GM18507 (cell line): ENCODE data around the gene MYO1C.
"Not testable (repeated sequence)": the region's sequence is repeated elsewhere in the genome, so short reads cannot be mapped to it uniquely, and the experiment has no call there.

Source experiments
- DNase-seq: peaks from one replicate; pipeline ENCODE4 v3.0.0; 2011; ENCODE audit warnings: low read depth; ENCODE audit not compliant: insufficient read length; ENCODE audit errors: extremely low spot score
- FAIRE-seq: peaks from 2 replicates; lab custom pipeline; 2011; peaks lifted over from hg19 to GRCh38; lab: Jason Lieb, UNC

The MYO1C gene, protein sequence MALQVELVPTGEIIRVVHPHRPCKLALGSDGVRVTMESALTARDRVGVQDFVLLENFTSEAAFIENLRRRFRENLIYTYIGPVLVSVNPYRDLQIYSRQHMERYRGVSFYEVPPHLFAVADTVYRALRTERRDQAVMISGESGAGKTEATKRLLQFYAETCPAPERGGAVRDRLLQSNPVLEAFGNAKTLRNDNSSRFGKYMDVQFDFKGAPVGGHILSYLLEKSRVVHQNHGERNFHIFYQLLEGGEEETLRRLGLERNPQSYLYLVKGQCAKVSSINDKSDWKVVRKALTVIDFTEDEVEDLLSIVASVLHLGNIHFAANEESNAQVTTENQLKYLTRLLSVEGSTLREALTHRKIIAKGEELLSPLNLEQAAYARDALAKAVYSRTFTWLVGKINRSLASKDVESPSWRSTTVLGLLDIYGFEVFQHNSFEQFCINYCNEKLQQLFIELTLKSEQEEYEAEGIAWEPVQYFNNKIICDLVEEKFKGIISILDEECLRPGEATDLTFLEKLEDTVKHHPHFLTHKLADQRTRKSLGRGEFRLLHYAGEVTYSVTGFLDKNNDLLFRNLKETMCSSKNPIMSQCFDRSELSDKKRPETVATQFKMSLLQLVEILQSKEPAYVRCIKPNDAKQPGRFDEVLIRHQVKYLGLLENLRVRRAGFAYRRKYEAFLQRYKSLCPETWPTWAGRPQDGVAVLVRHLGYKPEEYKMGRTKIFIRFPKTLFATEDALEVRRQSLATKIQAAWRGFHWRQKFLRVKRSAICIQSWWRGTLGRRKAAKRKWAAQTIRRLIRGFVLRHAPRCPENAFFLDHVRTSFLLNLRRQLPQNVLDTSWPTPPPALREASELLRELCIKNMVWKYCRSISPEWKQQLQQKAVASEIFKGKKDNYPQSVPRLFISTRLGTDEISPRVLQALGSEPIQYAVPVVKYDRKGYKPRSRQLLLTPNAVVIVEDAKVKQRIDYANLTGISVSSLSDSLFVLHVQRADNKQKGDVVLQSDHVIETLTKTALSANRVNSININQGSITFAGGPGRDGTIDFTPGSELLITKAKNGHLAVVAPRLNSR

DNA sequence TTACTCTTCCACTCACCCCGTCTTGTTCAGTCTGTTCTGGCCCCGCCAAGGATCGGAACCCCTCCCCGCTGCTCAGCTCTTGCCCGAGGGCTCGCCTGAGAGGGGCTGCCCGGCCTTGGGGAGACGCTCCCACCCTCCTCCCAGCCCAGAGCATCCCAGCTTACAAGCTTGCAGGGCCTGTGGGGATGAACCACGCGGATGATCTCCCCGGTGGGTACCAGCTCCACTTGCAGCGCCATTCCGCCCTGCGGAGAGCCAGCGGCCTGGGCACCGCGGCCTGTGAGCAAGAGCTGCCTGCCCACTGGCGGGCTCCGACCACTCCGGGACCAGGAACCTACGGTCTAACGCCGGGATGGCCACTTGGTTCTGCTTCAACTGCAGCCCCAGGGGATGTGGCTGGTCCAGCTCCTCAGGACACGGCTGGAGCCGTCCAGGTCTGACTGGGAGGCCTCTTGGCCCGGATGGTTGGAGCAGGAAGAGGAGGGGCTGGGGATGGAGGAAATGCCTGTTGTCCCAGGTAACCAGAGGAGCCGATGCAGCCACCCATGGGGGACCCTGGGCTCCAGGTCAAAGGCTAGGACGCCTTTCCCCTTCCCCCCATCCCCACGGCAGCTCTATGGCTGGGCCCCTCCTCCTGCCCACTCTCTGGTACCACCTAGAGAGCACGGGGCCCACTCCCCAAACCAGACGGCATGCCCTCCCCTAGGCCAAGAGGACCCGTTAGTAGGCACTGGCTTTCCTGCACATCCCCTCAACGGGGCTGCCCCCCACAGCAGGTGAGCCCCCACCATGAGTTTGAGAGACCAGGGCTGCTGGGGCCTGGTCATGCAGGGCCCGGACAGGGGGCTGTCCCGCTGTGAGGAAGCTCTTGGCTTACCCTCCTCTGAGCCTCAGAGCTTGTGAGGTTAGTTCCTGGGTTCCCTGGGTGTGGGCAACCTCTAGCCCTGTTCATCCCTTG, at the start of gene MYO1C:
TSS of gene MYO1C (minus strand) at position 438 of the 958 bp plus-strand sequence. CDS start at position 239, 199 bp downstream.
- no peak for FAIRE-seq

DNA sequence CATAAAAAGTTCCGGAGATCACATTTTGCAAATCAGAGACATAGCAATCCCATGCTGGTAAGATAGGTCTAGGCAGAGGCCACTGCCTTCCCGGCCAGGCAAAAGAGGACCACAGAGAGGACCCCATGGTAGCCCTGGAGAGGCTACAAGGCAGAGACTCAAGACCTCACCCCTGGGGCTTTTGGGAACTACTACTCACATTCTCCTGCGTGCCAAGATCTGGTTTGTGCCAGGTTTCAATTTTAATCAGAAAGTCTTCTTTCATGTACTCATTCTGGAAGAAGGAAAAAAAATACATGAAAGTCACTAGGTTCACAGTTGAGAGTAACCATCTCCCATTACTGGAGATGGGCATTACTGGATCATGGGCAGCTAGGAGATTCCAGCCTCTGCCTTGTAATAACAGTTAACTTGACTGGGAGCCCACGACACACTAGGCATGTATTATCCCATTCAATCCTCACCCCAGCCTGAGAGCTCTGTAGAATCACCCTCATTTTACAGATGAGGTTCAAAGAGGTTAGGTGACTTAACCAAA, 49.0 kb upstream of the MYO1C start:
- DNase-seq (no peak), FAIRE-seq (no peak)

More for the DNA sequence above, at the start of gene MYO1C:
- no peak for DNase-seq

DNA sequence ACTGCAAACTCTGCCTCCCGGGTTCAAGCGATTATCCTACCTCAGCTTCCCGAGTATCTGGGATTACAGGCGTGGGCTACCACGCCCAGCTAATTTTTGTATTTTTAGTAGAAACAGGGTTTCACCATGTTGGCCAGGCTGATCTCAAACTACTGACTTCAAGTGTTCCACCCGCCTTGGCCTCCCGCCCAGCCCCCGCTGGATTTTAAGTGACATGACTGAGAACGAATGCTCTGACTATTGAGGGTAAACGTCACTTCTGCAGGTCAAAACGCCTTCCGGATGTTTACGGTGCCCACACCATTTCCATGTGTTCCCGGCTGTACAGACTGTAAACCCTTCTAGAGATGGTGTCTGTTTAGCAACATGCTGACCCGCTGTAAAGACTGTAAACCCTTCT, 47.3 kb upstream of the MYO1C start:
- DNase-seq (no peak), FAIRE-seq (no peak)

DNA sequence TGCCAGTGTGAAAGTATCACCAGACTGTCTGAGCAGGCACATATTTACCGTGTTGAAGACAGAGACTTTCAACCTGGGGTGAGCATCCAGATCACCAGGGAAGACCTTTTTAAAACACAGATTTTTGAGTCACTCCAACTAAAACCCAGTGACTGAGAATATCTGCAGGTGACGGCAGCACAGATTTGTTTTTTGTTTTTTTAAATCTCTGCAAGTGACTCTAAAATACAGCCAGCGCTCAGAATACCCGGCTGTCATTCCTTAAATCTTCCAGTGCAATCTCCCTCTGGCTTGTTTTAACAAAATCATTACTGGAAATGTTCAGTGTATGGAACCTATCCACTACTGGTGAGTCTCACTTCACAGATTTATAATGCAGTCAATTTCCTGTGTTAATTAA, 43.3 kb upstream of the MYO1C start:
- DNase-seq (no peak), FAIRE-seq (no peak)

DNA sequence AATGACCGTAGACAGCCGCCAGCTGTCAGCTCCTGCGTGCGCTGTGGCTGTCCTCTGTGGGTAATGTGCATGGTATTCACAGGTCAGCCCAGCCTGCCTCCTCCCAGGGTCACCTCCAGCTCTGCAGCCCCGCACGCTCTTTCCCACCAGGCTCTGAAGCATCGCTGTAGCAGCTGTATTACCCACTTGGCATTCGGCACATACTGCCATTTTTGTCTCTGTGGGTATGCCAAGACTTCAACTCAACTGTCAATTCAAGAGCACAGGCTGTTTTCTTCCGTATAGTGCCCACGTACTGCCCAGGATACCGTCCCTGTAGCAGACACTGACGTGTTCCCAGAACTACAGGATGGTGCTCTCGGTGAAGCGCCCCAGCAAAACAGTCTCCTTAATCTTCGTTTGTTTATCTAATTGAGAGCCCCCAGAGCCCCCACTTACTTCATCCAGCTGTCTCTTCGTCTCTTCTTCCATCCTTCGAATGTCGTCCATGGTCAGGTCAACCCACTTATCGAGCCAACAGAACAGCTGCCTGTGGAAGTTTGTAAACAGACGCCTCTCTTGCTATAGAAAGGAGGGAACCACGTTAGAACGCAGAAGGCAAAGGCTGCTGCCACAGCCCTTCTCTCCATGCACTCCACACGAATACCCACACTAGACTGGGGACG, 41.3 kb upstream of the MYO1C start:
- FAIRE-seq (no peak), DNase-seq (no peak)

DNA sequence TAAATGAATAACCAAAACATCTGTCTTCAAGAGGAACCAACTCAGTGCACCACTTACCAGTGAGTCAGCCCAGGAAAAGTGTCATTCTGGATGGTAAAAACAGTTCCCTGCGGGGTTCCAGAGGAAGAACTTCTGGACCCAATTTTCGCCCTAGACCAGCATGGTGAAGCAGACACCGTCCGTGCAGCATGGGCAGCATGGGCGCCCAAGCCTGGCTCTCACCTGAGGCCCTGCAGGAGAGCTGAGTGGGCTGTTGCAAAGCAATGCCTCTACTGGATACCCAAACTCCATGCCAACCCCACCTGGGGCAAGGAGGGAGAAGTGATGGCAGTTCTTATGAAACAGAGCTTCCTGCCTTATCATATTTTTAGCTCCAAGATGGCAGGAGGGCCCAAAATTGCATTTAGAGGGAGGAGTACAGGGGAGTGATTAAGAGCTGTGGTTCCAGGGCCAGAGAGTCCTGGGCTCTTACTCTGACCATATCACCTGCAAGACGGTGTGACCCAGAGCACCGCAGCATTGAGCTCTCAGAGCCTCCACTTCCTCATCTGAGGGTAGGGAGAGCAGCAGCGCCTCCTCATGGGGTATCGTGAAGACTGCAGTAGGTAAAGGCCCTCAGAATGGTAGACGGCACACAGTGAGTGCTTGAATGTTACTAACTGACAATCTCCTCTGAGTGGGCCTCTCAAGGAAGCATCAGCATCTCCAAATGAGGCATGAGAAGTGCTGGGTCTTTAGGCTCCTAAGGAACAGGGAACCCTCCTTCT, 40.5 kb upstream of the MYO1C start:
- FAIRE-seq: peak; percentile 12

DNA sequence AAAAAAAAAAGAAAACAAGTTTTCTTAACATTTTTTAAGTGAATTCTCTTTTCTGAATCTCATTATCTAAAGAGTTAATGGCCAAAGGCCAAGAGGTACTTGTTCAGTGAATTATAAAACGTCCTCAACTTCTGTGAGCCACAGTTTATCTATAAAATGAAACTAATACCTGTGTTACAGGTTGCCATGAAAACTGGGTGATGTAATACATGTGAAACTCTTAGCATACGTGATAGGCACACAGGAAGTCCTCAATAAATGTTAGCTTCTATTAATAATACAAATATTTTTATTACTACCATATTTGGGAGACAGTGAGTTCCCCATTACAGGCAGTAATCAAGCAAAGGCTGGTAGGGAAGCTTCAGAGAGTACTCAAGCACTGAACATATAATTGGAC, 37.4 kb upstream of the MYO1C start:
- DNase-seq (no peak), FAIRE-seq (no peak)

More for the DNA sequence above, 40.5 kb upstream of the MYO1C start:
- no peak for DNase-seq

DNA sequence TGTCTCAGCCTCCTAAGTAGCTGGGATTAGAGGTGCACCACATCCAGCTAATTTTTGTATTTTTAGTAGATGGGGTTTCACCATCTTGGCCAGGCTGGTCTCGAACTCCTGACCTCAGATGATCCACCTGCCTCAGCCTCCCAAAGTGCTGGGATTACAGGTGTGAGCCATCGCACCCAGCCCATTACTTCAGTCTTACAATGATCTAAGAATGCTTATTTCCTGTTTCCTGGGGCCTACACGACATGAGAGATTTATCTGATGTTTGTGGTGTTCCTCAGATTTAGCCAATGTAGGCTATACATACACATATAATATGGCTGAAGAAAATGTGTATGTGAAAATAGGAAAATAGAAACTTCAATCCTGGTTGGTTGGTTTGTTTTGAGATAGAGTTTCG, 34.4 kb upstream of the MYO1C start:
- FAIRE-seq, DNase-seq: not testable (repeated sequence)

DNA sequence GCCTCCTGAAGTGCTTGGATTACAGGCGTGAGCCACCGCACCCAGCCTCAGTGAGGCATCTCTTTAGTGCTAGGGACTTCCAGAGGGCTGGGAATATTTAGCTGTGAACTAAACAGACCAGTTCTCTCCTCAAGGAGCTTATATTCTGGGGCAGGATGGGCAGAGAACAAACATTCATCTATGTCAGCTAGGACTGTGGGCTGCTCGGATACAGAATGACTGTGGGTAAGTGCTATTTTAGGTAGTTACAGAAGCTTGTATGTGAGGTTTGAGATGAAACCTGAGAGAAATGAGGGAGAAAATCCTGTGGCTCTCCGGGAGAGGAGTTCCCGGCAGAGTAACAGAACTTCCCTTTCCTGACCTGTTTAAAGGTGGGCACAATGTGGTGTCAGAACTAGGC, 30.1 kb upstream of the MYO1C start:
- FAIRE-seq: no peak
- DNase-seq: no peak

DNA sequence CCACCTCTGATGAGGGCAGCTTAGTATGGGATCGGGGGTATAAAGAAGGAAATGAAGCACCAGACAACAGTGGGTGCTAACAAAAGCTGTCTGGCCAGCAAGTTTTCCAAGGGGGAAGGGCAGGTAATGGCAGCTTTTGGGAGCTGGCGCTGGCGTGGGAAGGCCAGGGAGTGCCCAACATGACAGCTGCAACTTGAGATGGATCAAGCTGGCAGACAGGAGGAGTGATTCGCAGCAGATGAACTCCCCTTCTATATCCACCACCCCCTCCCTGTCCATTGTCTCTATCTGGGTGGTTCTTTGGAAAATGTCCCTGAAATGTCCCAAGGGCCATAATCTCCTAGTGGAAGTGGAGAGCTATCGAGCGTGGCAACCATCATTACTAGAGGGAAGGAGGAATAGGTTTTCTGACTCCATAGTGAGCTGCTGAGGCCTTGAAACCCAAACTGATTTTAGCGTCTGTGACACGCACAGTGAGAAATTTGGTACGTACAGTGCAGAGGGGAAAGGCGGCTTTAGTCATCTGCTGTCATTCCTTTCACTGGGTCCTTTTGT, 28.7 kb upstream of the MYO1C start:
- DNase-seq (no peak), FAIRE-seq (no peak)

DNA sequence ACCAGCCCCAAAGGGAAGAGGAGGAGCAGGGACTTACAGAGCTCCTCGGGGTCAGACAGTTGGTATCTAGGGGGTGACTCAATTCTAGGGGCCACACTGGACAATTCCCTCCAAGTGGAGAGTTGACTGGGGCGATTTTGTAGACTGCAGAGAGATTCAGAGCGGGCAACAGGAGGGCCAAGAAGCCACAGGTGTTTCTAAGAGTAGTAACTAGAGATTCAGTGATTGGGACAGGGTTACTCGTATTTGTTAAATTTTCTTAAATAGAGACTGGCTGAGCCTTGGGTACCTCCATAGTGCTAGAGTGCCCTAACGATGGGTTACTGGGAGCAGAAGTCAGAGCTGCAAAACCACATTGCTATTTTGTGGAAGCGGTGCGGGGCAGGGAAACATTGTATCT, 27.2 kb upstream of the MYO1C start:
- no peak for FAIRE-seq
- no peak for DNase-seq

DNA sequence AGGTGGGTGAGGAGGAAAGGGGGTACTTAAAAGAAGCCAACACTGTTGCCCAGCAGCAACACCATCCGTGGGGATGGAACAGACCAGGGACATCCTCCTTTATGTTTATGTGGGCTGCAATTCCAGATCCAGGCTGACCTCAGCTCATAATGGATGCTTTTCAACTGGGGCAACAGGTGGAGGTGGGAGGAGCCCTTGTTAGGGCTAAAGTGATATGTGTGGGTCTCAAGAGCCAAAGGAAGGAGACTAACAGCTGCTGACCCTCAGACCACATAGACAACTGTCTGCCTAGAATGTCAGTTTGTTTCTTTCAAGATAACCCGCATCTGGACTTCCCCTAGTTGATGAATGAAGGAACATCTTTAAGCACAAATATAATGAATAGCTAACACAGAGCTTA, 25.9 kb upstream of the MYO1C start:
- no peak for DNase-seq

DNA sequence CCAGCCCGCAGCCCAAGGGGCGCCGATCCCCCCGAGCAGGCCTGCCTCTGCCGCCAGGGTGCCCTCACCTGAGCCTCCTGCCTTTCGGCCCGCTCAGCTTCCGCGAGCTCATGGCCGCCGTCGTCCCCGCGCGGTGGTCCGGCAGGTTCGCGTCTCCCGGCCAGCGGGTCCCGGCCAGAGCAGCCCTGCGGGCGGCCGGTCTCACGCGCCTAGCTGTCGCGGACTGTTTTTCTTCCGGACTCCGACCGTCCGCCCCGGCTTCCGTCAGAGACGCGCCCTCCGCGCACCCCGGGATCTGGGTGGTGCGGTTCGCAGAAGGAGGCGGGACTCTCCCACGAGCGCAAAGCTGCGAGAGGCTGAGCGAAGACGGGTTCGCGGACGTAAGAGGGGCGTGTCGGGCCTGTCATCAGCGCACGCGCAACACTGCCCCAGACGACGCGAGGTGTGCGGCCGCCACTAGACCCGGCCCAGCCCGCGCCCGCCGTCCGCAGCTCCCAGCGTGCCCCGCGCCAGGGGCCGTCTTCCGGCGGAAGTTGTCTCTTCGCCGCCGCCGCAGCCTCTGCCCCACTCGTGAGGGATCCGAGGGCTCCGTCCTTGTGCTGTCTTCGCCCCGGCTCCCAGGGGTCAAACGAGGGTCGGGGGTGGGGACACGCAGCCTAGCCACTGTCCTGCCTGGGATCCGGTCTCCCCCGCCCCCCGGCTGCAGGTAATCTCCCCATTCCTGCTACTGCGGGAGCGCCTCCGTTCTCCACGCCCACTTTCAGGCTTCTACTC, 24.1 kb upstream of the MYO1C start, which contains the start of gene INPP5K:
TSS of gene INPP5K (minus strand) at position 225 of the 774 bp plus-strand sequence. CDS start at position 112, 113 bp downstream.
- DNase-seq (peak; percentile 98), FAIRE-seq (peak; percentile 99)

More for the DNA sequence above, 25.9 kb upstream of the MYO1C start:
- FAIRE-seq: no peak

DNA sequence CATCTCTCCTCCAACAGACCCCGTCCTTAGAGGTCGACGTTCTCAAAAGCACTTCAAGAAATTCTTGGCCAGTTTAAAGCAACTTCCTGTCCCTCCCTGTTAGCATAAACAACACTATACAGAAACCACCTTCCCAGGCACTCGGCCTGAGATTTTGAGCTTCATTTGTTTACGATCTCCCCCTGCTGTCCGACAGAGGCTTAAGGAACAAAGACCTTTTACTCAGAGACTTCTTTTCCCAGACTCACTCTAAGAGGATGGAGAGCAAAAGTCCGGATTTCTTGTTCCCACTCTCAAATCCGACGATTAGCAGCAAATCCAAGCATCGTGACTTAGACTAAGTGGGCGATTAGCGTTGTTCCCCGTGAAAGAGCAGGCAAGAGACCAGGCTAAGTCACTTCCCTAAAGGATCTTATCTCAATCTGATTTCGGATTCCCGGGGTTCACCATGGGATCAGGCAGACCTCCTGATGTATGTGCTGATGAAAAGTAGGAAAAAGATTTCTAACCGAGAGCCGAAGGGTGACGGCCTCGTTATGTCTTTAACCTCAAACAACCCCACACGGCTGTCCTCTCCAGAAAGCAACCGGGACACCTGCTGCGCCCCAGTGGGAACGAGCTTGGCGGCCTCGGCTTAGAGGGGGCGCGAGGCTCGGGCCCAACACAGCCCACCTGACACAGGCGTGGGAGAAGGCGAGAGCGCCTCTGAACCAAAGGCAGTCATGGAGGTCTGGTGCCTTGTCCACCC, 23.3 kb upstream of the MYO1C start:
- FAIRE-seq (peak; percentile 97), DNase-seq (peak; percentile 64)

DNA sequence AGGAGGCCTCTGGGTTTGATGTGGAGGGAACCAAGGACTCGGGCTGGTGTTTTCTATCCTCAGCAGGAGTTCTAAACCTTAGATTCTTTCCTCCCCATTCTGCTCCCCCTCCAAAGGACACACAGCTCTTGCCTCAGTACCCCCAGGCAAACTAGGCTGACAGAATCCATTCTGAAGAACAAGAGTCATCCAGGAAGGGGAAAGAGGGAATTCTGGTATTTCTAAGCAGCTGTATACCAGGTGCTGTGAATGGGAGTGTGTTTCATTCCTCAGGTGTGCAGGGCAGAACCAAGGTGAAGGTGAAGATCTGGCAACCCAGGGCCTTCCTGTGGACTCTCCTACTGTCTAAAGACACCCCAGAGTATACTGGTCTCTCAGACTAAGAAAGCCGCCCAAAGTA, 19.9 kb upstream of the MYO1C start:
- FAIRE-seq: no peak
- DNase-seq: no peak
